ENCODE measurements around the gene SLC45A3.
"Not testable (repeated sequence)": the region's sequence is repeated elsewhere in the genome, so short reads cannot be mapped to it uniquely, and the experiment has no call there.

SLC45A3 gene

DNA sequence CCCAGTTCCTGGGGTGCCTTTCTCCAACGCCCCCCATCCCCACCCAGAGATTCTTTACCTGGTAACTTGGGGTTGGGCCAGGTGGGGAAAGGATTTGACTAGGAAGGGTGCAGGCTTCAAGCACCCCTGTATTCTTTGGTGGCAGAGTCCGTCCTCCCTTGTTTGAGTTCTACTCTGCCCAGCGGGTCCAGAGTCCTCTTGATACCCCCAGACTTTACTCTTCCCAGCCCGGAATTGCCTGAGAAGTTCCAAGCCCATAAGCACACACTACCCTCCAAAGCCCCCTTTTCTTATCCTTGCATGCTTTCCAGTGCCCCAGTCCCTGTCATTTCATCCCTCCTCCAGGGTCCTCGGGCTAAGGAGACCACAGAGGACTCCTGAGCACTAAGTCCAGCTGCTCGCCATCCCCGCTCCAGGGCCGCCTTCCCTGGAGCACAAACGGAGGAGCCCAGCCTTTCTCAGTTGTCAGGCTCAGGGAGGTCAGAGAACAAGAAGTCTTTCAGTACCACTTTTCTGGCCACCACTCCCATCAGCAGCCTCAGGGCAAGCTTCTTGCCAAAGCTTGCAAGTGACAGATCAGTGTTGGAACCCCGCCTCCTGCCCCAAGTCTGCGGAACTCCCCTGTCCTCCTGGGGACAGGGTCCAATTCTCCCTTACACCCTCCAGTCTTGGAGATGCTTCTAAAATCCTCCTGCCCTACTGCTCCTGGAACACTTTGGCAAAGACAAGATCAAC, 12.2 kb downstream of the SLC45A3 start:
- no peak for DNase-seq

DNA sequence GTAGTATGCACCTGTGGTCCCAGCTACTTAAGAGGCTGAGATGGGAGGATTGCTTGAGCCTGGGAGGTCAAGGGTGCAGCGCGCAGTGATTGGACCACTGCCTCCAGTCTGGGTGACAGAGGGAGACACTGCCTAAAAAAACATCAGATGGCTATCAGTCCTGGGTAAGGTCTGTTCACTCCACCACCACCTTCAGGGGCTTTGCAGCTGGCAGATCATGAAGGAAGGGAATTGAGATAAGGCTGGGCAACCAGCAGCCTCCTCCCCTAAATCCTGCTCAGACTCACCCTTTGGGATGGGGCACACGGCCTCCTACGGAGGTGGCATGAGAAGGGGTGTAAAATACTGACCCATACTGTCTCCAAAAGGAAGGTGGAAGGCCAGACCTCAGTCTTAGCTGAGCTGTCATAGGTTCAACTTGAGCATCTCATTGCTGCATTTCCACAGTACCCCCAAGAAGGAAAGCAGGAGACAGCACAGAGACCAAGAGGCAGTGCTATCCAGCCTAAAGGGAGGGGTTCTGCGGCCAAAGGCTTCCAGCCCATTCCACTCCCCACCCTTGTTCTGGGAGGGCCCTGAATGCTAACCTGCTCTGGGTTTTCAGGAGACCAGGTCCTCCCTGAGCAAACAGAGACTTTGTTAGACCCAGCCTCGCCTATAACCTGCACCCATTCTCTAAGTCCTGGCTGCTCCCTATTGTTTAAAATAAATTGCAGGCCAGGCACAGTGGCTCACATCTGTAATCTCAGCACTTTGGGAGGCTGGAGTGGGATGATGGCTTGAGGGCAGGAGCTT, 13.7 kb downstream of the SLC45A3 start:
- DNase-seq: no peak

DNA sequence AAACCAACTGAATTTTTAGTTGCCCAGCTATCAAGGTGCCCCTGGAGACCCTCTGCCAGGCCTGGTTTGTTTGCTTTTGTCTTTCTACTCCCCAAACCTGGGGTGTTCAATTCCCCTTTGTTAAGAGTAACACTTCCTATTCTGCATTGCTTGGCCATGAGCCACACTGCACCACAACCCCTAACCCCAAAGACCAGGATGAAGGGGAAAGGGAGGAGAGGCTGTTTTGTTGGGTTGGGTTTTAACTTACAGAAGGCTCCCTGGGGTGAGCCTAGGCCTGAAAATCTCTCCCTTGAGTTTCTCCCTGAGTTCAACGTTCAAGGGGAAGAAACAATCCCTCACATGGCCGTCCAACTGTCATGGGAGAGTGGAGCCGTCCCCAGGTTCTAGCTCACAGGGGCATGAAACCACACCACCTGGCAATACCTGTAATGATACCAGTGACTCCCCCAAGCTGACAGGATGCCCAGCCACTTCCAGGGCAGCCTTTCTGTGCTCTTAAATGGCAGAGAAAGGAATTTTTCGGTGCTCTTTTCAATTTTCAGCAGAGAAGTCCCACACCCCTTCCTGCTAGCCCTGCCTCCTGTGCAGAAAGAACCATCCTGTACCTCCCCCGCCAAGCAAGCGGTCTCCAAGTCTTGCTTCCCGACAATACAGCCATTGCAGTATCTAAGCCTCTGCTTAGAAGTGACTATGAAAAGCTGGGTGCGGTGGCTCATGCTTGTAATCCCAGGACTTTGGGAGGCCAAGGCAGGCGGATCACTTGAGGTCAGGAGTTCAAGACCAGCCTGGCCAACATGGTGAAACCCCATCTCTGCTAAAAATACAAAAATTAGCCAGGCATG, 14.9 kb downstream of the SLC45A3 start:
- no peak for DNase-seq

DNA sequence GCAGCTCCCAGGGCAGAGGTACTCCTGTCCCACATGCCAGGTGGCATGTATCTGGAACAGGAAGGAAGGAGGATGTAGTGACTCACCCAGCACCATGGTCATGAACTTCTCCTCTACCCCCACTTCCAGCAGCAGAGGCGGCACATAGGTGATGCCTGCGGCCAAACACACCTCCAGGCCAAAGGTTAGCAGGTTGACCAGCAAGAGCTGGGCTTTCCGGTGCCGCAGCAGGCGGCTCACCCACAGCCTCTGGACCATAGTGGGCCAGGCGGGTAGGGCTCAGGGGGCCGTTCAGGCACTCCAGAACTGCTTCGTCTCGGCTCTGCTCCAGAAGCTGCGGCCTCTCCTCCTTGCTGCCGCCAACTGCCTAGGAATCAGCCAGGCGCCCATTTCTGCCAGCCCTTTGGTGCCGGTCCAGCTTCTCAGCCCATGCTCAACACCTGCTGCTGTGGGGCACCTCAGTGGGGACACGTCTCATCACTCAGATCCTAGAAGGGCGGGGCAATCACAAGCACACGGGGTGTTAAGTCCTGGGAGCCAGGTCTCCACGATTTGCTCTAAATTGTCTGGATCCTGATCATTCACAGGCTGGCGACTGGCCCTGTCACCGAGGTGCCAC, 15.8 kb downstream of the SLC45A3 start:
- no peak for DNase-seq

DNA sequence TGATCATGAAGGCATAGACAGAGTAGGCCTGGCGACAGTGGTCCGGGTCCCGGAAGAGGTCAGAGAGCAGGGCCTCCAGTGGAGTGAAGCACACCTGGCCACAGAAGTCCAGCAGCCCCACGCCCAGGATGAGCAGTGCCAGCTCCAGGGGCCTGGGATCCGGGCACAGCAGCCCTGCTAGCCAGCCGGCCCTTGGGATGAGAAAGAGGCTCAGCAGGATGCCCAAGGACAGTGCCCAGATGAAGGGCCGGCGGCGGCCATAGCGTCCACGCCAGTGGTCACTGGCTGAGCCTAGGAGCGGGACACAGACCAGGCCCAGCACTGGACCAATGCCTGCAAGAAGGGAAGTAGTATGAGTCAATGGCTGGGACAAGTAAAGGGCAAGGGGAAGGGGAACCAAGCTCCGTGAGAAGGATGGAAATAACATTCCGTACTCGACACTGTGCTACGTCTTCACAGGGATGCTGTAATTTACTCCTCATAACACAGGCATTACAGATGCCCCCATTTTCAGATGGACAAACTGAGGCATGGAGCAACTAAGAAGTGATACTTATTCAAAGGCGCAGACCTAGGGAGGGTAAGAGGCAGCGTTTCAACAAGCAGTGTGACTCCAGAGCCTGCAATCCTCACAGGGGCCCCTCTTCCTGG, 16.9 kb downstream of the SLC45A3 start:
- DNase-seq: no peak

DNA sequence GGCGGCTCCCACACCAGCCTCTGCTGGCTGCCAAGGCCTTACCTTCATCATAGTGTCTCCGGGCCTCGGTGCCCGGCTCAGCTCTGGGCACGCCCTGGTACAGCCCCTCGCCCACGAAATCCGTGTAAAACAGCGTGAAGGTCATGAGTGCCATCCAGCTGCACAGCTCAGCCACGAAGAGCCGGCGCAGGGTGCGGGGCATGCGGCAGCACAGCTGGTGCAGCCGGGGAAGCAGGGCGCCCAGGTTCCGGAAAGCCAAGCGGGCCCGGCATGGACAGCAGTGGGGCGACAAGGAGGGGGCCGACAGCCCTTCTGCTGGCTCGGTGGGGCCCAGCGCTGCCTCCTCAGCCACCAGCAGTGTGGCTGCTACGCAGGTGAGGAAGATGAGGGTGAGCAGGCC, 17.5 kb downstream of the SLC45A3 start:
- DNase-seq: no peak

DNA sequence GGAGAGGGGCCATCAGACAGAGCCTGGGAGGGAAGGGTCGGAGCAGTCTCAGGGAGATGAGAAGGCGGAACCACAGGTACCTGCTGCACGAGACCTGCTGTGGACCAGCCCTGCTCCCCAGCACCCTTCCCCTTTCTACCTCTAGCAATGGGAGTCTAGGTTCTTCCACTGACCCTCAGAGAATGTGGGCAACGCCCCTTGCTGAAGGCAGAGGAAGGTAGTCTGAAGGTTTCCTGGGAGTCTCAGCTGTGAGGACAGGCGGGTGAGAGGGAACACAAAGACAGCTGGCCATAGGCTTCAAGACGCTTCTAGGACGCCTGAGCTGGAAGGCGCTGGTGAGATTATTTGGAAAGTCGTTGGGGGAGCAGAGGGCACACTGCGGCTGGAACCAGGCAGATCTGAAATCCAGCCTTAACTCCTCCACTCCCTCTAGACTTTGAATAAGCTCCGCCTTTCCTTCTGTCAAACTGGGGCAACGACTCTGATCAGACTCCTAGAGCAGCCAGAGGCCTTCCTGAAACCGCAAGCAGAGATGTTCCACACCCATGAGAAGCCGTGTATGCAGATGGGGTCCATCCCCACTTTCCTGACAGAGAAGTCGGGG, 18.1 kb downstream of the SLC45A3 start:
- no peak for DNase-seq

DNA sequence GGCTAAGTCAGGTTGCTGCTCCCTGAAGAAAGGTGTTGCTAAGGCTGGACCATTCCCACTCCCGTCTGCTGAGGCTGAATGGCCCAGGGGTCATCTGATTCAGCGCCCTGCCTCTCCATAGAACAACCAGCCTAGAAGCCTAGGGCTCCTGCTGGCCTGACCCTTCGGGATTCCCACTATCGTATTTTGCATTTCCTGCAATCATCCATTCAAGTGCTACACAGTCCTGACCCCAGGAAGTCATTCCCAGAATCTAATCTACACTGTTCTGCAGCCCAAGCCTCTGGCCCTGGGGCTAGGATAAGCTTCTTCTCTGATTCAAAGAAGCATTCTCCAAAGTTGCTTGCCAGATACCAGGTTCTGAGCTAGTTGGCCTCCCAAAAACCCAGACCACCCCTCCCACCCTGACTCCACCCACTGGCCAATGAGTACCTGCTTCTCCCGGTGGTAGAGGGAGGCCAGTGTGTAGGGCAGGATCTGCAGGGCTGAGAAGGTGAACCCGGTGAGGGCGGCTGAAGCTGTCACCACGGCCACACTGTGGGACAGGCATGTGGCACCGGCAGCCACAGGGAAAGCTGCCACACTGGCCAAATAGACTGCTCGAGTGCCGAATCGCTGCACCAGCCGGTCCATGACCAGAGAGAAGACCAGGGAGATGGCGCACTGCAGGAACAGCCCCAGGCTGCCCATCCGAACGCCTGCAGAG, 18.7 kb downstream of the SLC45A3 start:
- no peak for DNase-seq

DNA sequence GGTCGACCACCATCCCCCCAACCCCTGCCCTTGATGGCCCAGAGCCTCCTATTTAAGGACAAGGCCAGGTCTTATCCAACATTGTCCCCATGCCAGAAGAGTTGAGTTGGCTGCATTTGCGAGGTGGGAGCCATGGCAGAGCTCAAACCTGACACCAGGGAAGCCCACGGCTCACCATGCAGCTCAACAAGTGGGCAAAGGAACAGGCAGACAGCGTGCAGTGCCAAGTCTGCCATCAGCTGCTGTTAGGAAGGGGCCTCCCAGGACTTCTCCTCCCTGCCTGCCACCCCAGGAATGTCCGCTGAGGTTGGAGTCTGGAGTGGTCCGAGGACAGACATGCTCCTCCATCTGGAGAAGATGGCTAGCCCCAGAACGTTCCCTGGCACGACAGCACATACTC, 19.9 kb downstream of the SLC45A3 start:
- no peak for DNase-seq

DNA sequence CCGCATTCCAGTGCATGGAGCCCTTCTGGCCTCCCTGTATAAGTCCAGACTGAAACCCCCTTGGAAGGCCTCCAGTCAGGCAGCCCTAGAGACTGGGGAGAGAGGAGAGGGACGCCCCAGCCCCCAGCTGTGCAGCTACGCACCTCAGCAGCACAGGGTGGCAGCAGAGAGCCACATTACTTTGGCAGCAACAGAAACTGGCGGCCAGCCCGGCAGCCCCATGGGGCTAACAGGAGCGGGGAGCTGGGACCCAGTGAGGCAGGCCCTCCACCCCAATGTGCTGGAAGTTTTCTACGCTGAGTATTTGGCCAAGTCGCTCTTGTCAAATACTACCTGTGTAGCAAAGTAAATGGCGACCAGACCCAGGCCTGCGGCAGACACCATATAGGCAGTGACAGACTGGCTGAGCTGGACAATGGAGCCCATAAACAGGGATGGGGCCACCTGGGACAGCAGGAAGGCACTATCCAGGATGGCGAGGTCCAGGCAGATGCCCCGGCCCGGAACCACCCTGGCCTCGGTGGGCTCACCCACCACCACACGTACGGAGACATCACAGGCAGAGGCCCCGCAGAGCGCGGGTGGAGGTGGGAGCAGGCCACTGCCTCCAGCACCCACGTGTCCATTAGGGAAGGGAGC, 21.2 kb downstream of the SLC45A3 start:
- no peak for DNase-seq

DNA sequence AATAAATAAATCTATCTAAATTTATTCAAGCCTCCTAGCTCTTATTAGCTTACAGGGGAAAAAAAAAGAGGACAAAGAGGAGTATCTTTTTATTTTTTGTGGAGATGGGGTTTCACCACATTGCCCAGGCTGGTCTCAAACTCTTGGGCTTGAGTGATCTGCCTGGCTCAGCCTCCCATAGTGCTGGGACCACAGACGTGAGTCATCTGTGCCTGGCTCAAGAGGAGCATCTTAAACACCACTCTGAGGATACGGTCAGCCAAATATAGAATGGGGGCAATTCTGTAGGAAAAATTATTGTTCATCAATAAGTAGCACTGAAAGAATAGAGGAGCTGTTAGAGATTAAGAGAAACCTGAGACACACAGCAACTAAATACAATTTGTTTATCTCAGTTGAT, 24.1 kb downstream of the SLC45A3 start:
- no peak for DNase-seq

DNA sequence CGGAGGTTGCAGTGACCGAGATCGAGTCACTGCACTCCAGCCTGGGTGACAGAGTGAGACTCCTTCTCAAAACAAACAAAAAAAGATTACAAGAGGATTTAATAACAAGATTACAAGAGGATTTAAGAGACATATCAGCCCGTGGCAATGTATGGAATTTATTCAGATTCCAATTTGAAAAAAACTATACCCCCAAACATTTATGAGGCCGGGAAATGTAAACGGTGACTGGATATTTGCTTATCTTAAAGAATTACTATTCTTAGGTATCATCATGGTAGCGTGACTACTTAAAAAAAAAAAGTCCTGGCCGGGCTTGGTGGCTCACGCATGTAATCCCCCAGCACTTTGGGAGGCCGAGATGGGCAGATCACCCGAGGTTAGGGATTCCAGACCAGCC, 27.3 kb downstream of the SLC45A3 start:
- no peak for DNase-seq

DNA sequence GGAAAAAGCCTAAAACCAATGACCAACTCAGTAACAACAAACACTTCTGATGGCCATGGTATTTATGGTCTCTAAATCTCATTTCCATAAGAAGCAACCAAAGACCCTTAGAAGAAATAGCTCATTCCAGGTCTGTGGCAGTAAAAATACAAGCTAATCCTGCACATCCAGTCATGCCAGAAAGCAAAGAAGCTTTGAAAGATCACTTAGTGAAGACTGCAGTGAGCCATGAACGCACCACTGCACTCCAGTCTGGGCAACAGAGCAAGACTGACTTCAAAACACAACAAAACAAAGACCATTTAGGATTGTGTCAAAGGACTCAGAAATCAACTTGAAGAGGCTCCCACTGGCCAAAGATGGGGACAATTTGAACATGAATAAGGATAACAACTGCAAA, 30.1 kb downstream of the SLC45A3 start:
- no peak for DNase-seq

DNA sequence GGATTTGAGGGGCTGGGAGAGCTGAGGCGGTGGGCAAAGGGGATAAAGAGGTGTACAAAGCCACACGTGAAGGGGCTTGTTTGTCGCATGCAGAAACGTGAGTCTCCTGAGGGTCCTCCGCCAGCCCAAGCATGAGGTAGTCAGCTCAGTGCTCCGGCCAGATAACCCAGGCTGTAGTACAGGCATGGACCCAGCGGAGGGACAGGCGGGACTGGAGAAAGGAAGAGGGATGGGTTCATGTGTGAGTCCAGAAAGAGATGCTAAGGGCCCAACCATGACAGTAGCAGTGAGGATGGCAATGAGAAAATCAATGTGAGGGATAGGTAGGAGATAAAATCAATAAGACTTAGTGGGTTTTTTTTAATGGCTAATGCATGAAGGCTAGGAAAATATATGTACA, 34.8 kb downstream of the SLC45A3 start:
- no peak for DNase-seq

DNA sequence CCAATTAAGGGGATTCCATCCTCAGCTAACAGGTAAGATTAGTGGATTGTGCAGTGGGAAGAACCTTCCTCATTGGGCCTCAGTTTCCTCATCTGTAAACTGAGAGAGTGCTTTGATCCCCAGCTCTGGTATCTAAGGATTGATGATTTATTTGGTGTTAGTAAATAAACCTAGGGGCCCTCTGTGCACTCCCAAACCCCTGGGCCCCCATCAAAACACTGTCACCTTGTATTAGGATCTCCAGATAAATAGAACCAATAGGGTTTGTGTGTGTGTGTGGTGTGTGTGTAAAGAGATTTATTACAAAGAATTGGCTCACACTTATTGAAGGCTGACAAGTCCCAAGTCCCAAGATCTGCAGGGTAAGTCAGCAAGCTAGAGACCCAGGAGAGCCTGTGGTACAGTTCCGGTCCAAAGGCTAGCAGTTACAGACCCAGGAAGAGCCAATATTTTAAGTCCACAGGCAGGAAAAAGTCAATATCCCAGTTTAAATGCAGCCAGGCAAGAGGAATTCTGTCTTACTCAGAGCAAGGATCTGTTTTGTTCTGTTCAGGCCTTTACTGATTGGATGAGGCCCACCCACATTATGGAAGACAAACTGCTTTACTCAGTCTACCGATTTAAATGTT, 37.5 kb downstream of the SLC45A3 start:
- DNase-seq: no peak

DNA sequence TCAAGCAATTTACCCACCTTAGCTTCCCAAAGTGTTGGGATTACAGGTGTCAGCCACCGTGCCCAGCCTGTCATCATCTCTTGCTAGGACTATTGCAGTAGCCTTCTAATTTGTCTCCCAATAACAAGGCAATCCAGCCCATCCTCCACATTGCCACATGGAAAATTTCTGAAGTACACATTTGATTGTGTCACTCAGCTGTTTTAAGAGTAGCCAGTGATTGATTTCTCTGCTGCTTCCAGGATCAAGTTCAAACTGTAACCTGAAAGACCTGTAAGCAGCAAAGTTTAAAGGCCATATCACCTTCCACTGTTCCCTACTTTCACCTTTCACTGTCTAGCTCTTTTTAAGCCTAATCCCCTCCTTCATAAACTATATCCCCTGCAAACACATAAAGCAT, 40.7 kb downstream of the SLC45A3 start:
- DNase-seq: no peak

DNA sequence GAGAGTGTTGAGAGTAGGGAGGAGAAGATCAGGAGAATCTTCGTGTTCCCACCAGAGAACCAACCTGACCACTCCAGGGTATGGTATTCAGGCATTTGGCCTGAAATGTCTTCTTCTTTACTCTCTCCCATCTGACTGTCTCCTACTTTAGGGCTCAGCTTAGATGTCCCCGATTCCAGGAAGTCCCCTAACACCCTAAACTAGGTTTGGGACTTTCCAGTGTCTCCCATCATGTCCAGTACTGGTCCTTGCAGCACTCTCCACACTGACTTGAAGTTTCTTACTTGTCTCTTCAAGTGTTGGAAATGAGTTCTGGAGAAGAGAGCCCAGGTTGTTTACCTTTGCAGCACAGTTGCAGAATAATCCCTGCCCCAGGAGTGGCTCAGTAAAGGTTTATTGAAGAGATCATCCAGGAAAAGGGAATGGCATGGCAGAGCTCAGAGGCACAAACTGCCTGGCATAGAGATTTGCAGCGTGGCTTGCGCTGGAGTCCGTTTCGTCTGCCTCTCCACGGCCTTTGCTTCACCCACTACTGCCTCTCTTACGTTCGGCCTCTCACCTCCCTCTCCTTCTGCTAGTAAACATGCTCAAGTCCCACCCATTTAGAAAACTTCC, 42.3 kb downstream of the SLC45A3 start:
- DNase-seq: no peak

DNA sequence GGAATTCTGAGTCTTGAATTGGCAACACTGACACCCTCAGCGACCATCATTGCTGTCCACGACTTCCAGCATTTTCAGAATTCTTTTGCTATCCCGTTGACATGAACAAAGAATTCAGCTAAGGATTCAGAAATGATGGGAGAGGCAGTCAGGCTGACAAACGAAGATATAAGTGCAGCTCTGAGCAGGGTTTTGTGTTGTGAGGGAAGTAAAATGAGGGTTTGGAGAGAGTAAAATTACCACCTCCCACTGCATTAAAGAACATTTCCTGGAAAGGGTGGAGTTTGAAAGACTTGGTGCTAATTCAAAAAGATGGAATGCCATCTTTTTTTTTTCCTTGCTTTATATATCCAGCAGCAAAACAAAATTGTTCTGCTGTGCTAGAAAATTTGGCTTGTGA, 43.6 kb downstream of the SLC45A3 start:
- DNase-seq: no peak

DNA sequence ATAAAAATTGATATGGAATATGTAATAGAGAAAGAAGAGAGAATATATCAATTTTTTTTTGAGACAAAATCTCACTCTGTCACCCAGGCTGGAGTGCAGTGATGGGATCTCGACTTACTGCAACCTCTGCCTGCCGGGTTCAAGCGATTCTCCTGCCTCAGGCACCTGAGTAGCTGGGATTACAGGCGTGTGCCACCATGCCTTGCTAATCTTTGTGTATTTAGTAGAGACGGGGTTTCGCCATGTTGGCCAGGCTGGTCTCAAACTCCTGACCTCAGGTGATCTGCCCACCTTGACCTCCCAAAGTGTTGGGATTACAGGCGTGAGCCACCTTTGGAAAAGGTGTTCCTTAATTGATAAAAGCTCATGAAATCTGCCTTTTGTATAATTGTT, 44.2 kb downstream of the SLC45A3 start:
- DNase-seq: not testable (repeated sequence)

DNA sequence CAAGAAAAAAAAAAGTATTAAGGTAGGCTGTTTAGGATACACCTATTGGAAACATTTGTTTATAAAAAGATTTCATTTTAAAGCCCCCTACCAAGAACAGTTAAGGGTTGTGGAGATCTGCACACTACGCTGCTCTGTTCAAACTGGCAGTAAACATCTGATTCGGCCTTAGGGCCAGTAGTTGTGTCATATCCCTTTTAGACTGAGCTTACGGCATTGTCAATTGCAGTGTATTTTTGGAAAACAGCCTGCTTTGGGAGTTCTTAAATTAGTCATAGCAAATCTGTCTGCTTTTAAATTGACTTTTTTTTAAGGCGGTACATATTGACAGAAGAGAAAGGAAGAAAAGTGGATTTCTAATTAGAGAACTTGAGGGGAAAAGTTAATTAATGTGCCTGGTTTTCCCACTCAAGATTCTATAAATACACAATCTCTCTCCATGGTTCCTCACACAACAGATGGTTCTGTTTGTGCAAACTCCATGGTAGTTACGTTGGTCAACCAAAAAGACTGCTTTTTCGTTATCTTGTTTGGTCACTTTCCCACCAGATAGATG, 46.8 kb downstream of the SLC45A3 start:
- DNase-seq: no peak
